Stimulated activated CD8-positive, alpha-beta memory T cell treated with anti-CD3 and anti-CD28 coated beads, Interleukin-2, amount 100 ng/mL, for 1 hour (primary cell): ENCODE results near the gene GATC.

Experiments
- DNase-seq, 2 donors: peaks; one replicate each; pipeline ENCODE4 v3.0.0-alpha.2; 2020; ENCODE audit warnings: low read depth in 2 of 2

The GATC gene

DNA sequence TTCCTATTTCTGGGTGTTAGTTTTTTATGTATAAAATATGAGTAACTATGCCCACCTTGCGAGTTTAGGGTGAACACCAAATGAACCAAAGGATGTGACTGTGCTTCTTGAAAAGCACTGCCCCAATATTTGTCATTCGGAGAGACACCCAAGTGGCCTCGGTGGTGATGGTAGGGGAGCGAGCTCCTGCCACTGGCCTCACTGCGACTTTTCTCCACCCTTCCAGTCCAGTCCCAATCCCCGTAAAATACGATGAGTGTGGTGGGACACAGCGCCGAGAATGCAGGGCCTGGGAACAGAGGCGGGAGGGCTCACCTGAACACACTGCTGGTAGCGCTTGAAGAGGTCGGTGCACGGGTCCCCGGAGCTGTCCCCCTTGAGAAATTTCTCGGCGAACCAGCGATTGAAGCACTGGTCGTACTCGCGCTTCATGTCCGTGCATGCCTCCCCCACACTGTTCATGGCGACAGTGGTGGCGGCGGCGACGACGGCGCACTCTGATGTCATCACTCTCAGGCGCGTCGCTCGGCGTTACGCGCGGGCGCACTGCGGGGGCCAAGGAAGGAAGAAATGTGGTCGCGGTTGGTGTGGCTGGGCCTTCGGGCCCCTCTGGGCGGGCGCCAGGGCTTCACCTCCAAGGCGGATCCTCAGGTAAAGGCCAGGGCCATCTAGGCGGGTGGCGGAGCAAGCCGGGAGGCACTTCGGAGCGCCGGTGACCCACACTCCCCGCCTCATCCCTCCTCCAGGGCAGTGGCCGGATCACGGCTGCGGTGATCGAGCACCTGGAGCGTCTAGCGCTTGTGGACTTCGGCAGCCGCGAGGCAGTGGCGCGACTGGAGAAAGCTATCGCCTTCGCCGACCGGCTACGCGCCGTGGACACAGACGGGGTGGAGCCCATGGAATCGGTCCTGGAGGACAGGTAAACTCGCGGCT, at the start of gene GATC, which contains the start of gene TRIAP1:
GATC (plus strand) TSS at position 534 of the 933 bp plus-strand sequence; CDS start at position 571, 37 bp downstream.
TRIAP1 (minus strand) TSS at position 474 of the 933 bp plus-strand sequence; CDS start at position 462, 12 bp downstream.
- peak; percentile 75 to 80 for DNase-seq

GRCh38 chr12:120397824-120398540, 48.3 kb upstream of the GATC start:
- no peak for DNase-seq

- no peak for DNase-seq
These were observed 46.7 kb upstream of the GATC start for GRCh38 chr12:120399531-120399930.

GRCh38 chr12:120402217-120402616, 44.0 kb upstream of the GATC start:
- DNase-seq, result no peak

GRCh38 chr12:120403869-120404268, 42.4 kb upstream of the GATC start:
- no peak for DNase-seq

DNA sequence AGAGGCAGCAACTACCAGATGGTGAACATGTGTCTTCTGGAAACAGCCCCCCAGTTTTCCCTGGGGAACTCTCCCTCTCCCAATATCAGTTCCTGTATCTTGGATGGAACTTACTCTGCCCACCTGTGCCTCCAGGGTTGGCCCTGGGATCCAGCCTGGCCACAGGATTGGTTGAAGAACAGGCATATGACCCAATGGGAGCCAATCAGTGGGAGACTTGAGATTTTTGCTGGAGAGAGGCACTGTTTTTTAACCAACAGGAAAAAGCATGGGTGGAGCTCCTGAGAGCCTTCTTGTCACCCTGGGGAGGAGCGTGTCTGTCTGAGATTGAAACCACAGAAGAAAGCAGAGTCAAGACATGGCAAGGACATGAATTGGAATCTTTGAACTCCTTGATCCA, 42.0 kb upstream of the GATC start:
- no peak for DNase-seq

GRCh38 chr12:120406069-120406468, 40.2 kb upstream of the GATC start:
- DNase-seq, result no peak

GRCh38 chr12:120406553-120406952, 39.7 kb upstream of the GATC start:
- DNase-seq, result no peak

DNA sequence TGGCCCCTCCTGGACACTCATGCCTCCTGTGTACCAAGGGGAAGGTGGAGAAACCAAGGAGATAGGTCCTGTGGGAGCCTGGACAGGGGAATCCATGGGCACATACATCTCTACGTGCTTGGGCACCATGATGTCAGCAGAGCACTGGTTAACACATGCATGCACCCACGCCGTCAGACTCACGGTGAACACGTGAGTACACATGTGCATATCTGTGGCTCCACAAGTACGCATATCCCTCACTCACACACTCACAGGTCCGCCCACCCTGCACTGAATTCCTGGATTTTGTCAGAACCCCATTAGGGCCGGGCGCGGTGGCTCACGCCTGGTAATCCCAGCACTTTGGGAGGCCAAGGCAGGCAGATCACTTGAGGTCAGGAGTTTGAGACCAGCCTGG, 37.5 kb upstream of the GATC start:
- DNase-seq, result no peak

DNA sequence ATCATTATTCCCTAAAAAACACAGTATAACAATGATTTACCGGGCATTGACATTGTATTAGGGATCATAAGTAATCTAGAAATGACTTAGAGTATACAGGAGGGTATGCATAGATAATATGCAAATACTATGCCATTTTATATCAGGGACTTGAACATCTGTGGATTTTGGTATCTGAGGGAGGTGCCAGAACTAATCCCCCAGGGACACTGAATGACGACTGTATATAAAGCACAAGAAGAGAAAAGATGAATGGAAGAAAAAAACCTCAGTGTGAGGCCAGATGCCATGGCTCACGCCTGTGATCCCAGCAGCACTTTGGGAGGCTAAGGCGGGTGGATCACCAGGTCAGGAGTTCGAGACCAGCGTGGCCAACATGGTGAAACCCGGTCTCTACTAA, 33.8 kb upstream of the GATC start:
- no peak for DNase-seq

- DNase-seq, result no peak
These were observed 32.1 kb upstream of the GATC start for GRCh38 chr12:120413901-120414695.

DNA sequence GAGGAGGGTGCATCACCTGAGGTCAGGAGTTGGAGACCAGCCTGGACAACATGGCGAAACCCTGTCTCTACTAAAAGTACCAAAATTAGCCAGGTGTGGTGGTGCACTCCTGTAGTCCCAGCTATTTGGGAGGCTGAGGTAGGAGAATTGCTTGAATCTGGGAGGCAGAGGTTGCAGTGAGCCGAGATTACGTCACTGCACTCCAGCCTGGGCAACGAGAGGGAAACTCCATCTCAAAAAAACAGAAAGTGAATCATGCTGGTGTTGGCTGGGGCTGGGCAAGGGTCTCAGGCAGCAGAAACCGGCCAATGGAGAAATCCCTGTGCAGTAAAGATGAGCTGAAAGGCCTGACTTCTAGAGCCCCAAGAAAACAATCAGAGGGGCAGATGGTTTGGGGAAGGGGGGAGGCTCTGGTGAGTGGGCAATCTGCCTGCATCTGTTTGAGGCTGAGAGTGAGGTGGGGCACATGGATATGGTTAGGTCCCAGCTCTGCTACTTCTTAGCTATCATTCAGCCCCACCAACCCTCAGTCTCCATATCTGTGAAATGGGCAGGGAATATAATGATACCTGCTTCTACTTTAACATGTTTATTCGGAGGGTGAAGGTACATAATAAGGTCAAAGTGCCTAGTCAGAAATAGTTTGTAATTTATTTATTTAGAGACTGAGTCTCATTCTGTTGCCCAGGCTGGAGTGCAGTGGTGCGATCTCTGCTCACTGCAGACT, 29.6 kb upstream of the GATC start:
- no peak for DNase-seq

DNA sequence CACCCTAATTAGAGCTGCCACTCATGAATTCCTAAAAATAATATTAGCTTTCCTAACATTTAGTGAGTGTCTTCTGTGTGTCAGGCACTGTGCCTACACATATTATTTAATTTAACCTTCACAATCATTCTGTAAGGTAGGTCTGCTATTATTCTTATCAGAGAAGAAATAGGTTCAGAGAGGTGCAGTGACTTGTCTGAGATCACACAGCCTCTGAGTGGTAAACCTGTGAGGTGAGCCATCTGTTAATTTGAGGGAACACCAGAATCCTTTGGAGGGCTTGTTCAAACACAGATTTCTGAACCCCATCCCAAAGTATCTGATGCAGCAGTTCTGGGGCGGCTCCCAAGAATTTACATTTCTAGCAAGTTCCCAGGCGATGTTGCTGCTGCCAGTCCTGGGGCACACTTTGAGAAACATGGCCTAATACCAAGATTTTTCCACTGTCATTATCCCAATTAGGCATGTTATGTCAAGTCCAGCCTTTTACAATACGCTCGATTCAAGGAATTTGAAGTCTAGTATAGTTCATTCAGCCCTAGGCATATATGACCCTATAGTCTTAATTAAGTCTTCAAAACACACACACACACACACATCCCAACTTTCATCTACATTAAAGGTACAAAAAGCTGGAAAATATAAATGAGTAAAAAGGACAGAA, 28.2 kb upstream of the GATC start:
- no peak for DNase-seq

DNA sequence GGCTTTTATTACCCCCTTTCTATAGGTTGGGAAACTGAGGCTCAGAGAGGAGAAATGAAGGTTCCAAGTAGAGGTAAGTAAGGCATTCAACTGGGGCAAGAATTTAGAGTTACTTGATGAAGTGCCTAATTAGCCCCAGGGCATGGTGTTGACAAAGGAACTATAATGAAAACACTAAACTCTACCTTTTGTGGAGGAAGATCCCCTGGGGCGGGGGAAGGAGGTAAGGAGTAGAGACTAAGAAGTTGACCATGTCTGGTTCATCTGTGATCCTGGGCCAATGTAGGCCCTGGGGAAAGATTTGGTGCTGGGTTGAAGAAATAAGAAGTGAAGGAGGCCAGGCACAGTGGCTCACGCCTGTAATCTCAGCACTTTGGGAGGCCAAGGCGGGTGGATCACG, 24.5 kb upstream of the GATC start:
- DNase-seq, result no peak

- DNase-seq, result no peak
These were observed 23.3 kb upstream of the GATC start for GRCh38 chr12:120422892-120423456.

GRCh38 chr12:120425797-120426196, 20.4 kb upstream of the GATC start:
- no peak for DNase-seq

GRCh38 chr12:120428597-120429229, 17.5 kb upstream of the GATC start:
- no peak for DNase-seq

GRCh38 chr12:120429368-120429767, 16.9 kb upstream of the GATC start:
- DNase-seq, result no peak

- no peak for DNase-seq
These were observed 13.3 kb upstream of the GATC start for GRCh38 chr12:120432772-120433525.
